GM23338 (cell line): ENCODE results near the gene DCD.

Experiments
- CTCF ChIP-seq, 2 experiments: fragments of 200-600 bp in 1 of 2; sonication (generic) in 1 of 2; conservative IDR thresholded peaks; 2 replicates each; pipeline versions ENCODE4 v1.5.1 to v1.6.1; 2016 to 2017; ENCODE audit warnings: antibody characterized with exemption in 2 of 2, low read depth in 2 of 2, mild to moderate bottlenecking in 2 of 2, moderate library complexity in 1 of 2
- EZH2 ChIP-seq: fragments of 200-600 bp; sonication (generic); IDR thresholded peaks from one replicate; pipeline ENCODE4 v1.8.0; 2017; ENCODE audit warnings: antibody characterized with exemption, mild to moderate bottlenecking, low read depth; ENCODE audit not compliant: unreplicated experiment

GRCh38 chr12:54697851-54698250, 49.7 kb upstream of the DCD start:
- no peak for TF ChIP-seq EZH2
- TF ChIP-seq CTCF (conservative IDR thresholded peaks at IDR 0.05; ENCODE audit: low read depth in 2 of 2): no peak
